Tibial nerve (tissue), 3 donors: Measurements from ENCODE around the gene EXOSC1.

Experiments used
- EP300 ChIP-seq, 2 donors: sonication (generic); formaldehyde crosslinking; IDR thresholded peaks; one replicate each; pipeline ENCODE4 v1.6.1; 2017; ENCODE audit warnings: antibody characterized with exemption in 2 of 2, mild to moderate bottlenecking in 1 of 2
- POLR2A ChIP-seq, 2 donors: fragments of 450-650 bp; IDR thresholded peaks; one replicate each; pipeline ENCODE4 v1.6.1; 2017; ENCODE audit warnings: antibody characterized with exemption in 2 of 2, mild to moderate bottlenecking in 2 of 2, moderate library complexity in 2 of 2

DNA sequence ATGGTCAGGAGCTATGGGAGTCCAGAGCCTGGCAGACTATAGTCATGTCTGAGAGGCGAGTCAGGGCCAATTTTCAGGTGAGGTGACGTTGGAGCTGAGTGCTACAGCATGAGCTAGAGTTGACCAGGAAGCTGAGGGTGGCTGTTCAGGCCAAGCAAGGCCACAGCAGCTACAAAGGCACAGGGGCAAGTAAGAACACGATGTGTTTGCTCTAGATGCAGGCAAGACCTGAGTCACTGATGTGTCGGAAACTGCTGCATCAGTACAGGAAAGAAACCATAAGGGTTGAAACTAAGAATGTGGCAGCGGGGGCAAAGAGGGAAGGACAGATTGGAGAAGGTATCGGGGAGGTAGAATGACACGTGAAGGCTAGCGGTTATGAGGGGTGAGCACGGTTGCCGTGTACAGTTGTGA, 32.9 kb downstream of the EXOSC1 start:
- TF ChIP-seq POLR2A (IDR thresholded peaks at IDR 0.05): no peak
- TF ChIP-seq EP300 (IDR thresholded peaks at IDR 0.05): no peak
